Kidney (tissue), 14 donors: Measurements from ENCODE around the gene WDR54. TPM values are rescaled to one million over a fixed set of nuclear protein-coding genes. Genes with fewer than 3 reads are reported as not detected.

ENCODE experiments used
- DNase-seq, 5 donors: peaks; one replicate each; pipeline ENCODE4 v3.0.0-alpha.2; 2013 to 2020
- FAIRE-seq: peaks from 2 replicates; lab custom pipeline; 2012; peaks lifted over from hg19 to GRCh38; lab: Jason Lieb, UNC
- H3K27ac ChIP-seq, 2 donors: one replicate each; pipeline ENCODE4 v1.7.0; 2013; ENCODE audit warnings: low read depth in 2 of 2, low read length in 2 of 2, inconsistent platforms in 1 of 2
- H3K27me3 ChIP-seq: one replicate; pipeline ENCODE4 v1.7.1; 2013; ENCODE audit warnings: low read length, inconsistent platforms; ENCODE audit not compliant: control insufficient read depth, insufficient read depth
- H3K36me3 ChIP-seq, 3 donors: one replicate each; pipeline versions ENCODE4 v1.7.0 to v1.7.1; 2013; ENCODE audit warnings: low read length in 3 of 3, control low read depth in 1 of 3, inconsistent platforms in 1 of 3; ENCODE audit not compliant: insufficient read depth in 3 of 3, control insufficient read depth in 2 of 3
- H3K4me1 ChIP-seq, 3 donors: one replicate each; pipeline versions ENCODE4 v1.7.0 to v1.7.1; 2013; ENCODE audit warnings: low read length in 3 of 3, inconsistent platforms in 1 of 3, low read depth in 1 of 3; ENCODE audit not compliant: control insufficient read depth in 2 of 3, insufficient read depth in 2 of 3
- H3K4me3 ChIP-seq, 3 donors: one replicate each; pipeline versions ENCODE4 v1.7.0 to v1.8.1; 2013; ENCODE audit warnings: low read length in 3 of 3, control low read depth in 1 of 3, inconsistent platforms in 1 of 3
- H3K9ac ChIP-seq, 3 donors: one replicate each; pipeline versions ENCODE4 v1.7.0 to v1.7.1; 2013; ENCODE audit warnings: low read length in 3 of 3, control low read depth in 1 of 3, inconsistent platforms in 1 of 3
- H3K9me3 ChIP-seq, 3 donors: one replicate each; pipeline versions ENCODE4 v1.7.0 to v1.7.1; 2013; ENCODE audit warnings: low read length in 3 of 3, control low read depth in 1 of 3, inconsistent platforms in 1 of 3; ENCODE audit not compliant: control insufficient read depth in 2 of 3, insufficient read depth in 1 of 3
- intact Hi-C: fragments of 100-400 bp; cut with DNase I; formaldehyde crosslinking; loops from one replicate; pipeline ENCODE4 v1.11.1; 2022
- polyA plus RNA-seq: library from polyadenylated mRNA; stranded (reverse); fragments of 350-450 nt; fragmentation: Illumina TruSeq; extraction: RNeasy Lipid Tissue Mini Kit (QIAGEN cat#74804); gene quantifications from one replicate; pipeline ENCODE4 v1.2.3, GENCODE V29; 2014; ENCODE audit warnings: low read depth, low replicate concordance; ENCODE audit not compliant: insufficient read depth
- total RNA-seq: library from RNA; stranded (reverse); fragmentation: NEBNext Ultra II Directional; extraction: Animal tissue kit (Norgen Biotek cat#: 25700); gene quantifications from one replicate; pipeline ENCODE4 v1.2.1, GENCODE V29; 2021
- TF ChIP-seq, protein P1 (sequence below): IDR thresholded peaks from 3 replicates; pipeline ENCODE4 v1.5.1; 2012; ENCODE audit warnings: mild to moderate bottlenecking, moderate library complexity, borderline replicate concordance; ENCODE audit not compliant: insufficient read depth; ENCODE audit errors: extremely low read depth
- donor health status: control.
- donor health status: control.
- donor health status: control.
- donor health status: control.
- donor health status: control.
- donor health status: DM: yes; HTN: yes; CAD: no.
- donor health status: Normal renal cell carcinoma (clear cell type).

The WDR54 gene
- total and polyA plus RNA-seq, 2 donors from 2014 or later: 23.3 to 37.6 TPM

DNA sequence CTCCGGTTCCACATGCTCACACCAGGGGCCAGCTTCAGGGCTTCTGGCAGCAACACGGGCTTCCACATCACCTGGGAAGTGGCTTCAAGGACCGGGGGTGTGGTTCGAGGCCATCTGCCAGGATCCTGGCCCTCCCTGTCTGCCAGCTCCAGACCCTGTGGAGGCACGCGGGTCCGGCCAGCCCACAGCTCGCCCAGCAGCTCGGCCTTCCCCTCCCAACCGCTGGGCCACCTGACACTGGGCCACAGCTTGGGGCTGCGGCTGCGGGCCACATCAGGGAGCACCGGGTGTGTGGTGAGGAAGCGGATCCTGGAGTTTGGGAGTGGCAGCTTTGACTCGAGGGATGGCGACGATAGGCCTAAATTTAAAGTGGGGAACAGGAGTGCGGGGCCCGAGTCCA, 7.1 kb upstream of the WDR54 start:
- Histone ChIP-seq H3K36me3 (no peaks in the 10 kb centered on the region), H3K9me3 (no peaks in the 10 kb centered on the region), H3K9ac (peak overlapping the region in 2 of 3 donors; percentile 45 to 65), H3K27ac (no peak overlapping the region), H3K27me3 (no peaks in the 10 kb centered on the region), H3K4me3 (peak overlapping the region; percentile 28 to 71 (median 59)), H3K4me1 (peaks cover 0 to 16% (median 4%) of the 10 kb centered on the region in 3 donors)
- TF ChIP-seq, protein P1, sequence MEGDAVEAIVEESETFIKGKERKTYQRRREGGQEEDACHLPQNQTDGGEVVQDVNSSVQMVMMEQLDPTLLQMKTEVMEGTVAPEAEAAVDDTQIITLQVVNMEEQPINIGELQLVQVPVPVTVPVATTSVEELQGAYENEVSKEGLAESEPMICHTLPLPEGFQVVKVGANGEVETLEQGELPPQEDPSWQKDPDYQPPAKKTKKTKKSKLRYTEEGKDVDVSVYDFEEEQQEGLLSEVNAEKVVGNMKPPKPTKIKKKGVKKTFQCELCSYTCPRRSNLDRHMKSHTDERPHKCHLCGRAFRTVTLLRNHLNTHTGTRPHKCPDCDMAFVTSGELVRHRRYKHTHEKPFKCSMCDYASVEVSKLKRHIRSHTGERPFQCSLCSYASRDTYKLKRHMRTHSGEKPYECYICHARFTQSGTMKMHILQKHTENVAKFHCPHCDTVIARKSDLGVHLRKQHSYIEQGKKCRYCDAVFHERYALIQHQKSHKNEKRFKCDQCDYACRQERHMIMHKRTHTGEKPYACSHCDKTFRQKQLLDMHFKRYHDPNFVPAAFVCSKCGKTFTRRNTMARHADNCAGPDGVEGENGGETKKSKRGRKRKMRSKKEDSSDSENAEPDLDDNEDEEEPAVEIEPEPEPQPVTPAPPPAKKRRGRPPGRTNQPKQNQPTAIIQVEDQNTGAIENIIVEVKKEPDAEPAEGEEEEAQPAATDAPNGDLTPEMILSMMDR: no peak
- no peak for FAIRE-seq
- peak in 3 of 5 donors; percentile 34 to 76 (median 68) for DNase-seq
- intact Hi-C loops: no loop called here

DNA sequence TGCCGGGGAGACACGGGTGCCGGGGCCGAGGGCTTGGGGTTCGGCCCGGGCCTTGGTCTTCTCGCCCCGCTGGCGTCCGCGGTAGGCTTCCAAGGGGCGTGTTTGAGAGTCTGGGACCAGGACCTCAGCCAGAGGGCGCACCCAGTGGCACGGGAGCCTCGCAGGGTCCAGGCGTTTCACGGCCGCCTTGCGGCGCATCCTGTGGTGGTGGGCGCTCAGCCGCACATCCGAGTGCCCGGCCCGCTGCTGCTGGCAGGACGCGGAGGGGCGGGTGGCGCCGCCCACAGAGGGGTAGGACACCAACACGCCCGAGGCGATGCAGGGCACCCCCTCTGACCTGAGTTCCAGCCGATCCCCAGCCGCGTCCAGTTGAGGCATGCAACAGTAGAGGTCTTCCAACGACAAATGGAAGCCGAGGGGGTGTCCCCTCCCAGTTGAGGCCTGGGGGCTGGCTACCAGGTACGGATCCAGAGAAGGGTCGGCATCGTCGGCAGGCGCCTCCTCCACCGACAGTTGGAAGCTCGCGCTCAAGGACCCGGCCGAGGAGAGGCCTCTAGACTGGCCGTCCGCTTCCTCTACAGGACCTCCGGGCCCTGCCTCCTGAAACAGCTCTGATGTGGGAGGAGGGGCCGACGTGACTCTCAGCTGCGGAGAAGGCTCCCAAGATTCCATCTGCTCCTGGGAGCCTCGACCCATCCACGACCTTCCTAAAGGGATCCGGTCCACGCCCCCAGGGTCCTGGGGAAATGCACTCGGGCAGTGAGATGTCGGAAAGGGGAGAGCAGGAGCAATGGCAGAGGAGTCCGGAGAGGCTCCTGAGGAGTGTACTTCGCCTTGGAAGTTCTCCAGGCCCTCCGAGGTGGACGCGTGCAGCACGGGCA, 6.4 kb upstream of the WDR54 start:
- H3K9ac ChIP-seq: peak overlapping the region; percentile 18 to 65 (median 45)
- H3K9me3 ChIP-seq: no peaks in the 10 kb centered on the region
- no peaks in the 10 kb centered on the region for H3K36me3 ChIP-seq
- H3K27me3 ChIP-seq: no peaks in the 10 kb centered on the region
- no peak for FAIRE-seq
- peak; percentile 72 to 85 (median 80) for DNase-seq
- H3K4me1 ChIP-seq: peaks cover 0 to 16% (median 4%) of the 10 kb centered on the region in 3 donors
- TF ChIP-seq, protein P1: peak; percentile 12
- intact Hi-C loops: no loop called here
- H3K4me3 ChIP-seq: peak overlapping the region; percentile 7 to 71 (median 59)
- no peak overlapping the region for H3K27ac ChIP-seq

DNA sequence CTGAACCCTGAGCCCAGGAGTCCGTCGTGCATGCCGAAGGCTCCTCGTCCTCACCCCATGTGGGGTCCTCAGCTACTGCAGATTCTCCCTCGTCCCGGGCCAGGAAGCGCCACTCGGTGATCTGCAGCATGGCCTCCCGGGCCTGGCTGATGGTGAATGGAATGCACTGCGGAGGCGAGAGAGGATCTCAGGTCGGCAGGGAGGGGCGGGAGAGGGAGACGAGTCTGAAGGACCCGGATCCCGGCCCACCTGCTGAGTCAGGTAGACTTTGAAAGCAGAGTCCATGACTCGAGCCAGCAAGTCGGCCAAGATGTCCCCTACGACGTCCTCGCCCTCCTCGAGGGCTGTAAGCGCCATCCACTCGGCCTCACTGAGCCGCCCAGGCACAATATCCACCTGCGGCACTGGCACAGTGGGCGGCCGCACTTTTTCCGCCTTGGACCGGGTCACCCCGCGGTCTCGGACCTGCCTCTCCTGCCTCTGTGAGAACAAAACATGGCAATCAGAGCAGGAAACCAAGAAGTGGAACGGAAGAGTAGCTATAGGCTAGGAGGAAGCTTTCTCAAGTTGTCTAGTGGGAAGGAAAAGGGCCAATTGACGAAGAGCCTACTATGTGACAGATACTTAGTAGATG, 5.7 kb upstream of the WDR54 start:
- Histone ChIP-seq H3K4me1 (peaks cover 0 to 16% (median 4%) of the 10 kb centered on the region in 3 donors), H3K36me3 (no peaks in the 10 kb centered on the region), H3K27me3 (no peaks in the 10 kb centered on the region), H3K9ac (peak overlapping the region in 2 of 3 donors; percentile 18 to 65), H3K4me3 (peak overlapping the region; percentile 7 to 71 (median 59)), H3K27ac (no peak overlapping the region), H3K9me3 (no peaks in the 10 kb centered on the region)
- peak; percentile 28 to 76 (median 59) for DNase-seq
- TF ChIP-seq, protein P1: no peak
- intact Hi-C loops: no loop called here
- no peak for FAIRE-seq
